Neuronal stem cell (in vitro differentiated cells): ENCODE data around the gene OR10J1.

Experiments
- DNase-seq: peaks from one replicate; pipeline ENCODE4 v3.0.0-alpha.2; 2013; ENCODE audit warnings: low spot score
- H2AFZ ChIP-seq: one replicate; pipeline ENCODE4 v1.6.1; 2013; ENCODE audit warnings: mild to moderate bottlenecking, low read length, inconsistent platforms
- H2AK5ac ChIP-seq: 2 replicates; pipeline ENCODE4 v1.6.1; 2013; ENCODE audit warnings: low read depth, mild to moderate bottlenecking, inconsistent platforms, low read length, moderate library complexity, mixed read lengths
- H2BK120ac ChIP-seq: 2 replicates; pipeline ENCODE4 v1.6.1; 2013; ENCODE audit warnings: low read depth, mild to moderate bottlenecking, inconsistent platforms, low read length, moderate library complexity, mixed read lengths
- H2BK12ac ChIP-seq: one replicate; pipeline ENCODE4 v1.6.1; 2013; ENCODE audit warnings: low read length, inconsistent platforms
- H2BK15ac ChIP-seq: 2 replicates; pipeline ENCODE4 v1.6.1; 2013; ENCODE audit warnings: mild to moderate bottlenecking, low read length, inconsistent platforms, mixed read lengths
- H2BK5ac ChIP-seq: one replicate; pipeline ENCODE4 v1.6.1; 2013; ENCODE audit warnings: inconsistent platforms, mild to moderate bottlenecking, low read length, moderate library complexity
- H3K14ac ChIP-seq: one replicate; pipeline ENCODE4 v1.6.1; 2013; ENCODE audit warnings: low read length, inconsistent platforms
- H3K18ac ChIP-seq: 2 replicates; pipeline ENCODE4 v1.6.1; 2013; ENCODE audit warnings: low read length, inconsistent platforms
- H3K23ac ChIP-seq: 2 replicates; pipeline ENCODE4 v1.6.1; 2013; ENCODE audit warnings: low read depth, mild to moderate bottlenecking, mixed read lengths, low read length, inconsistent platforms; ENCODE audit not compliant: poor library complexity
- H3K27ac ChIP-seq: replicated peaks from 3 replicates; pipeline ENCODE4 v1.5.1; 2013; ENCODE audit warnings: low read length, inconsistent platforms
- H3K27me3 ChIP-seq, 3 experiments: 2 replicates each; pipeline ENCODE4 v1.6.1; 2013; ENCODE audit warnings: low read length in 3 of 3, mild to moderate bottlenecking in 2 of 3, inconsistent platforms in 1 of 3, low read depth in 1 of 3, mixed read lengths in 1 of 3, moderate library complexity in 1 of 3; ENCODE audit not compliant: control insufficient read depth in 3 of 3, insufficient read depth in 3 of 3
- H3K36me3 ChIP-seq, 2 donors: replicated peaks in 1 of 2; 2 replicates each; pipeline ENCODE4 v1.6.1; 2013; ENCODE audit warnings: low read length in 2 of 2; ENCODE audit not compliant: control insufficient read depth in 2 of 2, insufficient read depth in 2 of 2
- H3K4ac ChIP-seq: 2 replicates; pipeline ENCODE4 v1.6.1; 2013; ENCODE audit warnings: inconsistent platforms, mild to moderate bottlenecking, low read length, moderate library complexity
- H3K4me1 ChIP-seq, 2 donors: 1 replicate in 1 of 2; 2 replicates in 1 of 2; pipeline ENCODE4 v1.6.1; 2013; ENCODE audit warnings: low read length in 2 of 2, low read depth in 1 of 2; ENCODE audit not compliant: control insufficient read depth in 2 of 2, insufficient read depth in 1 of 2
- H3K4me2 ChIP-seq: one replicate; pipeline ENCODE4 v1.6.1; 2013; ENCODE audit warnings: mild to moderate bottlenecking, low read length, inconsistent platforms; ENCODE audit not compliant: insufficient read depth, poor library complexity, severe bottlenecking
- H3K4me3 ChIP-seq, 2 donors: 2 replicates each; pipeline ENCODE4 v1.5.1; 2013; ENCODE audit warnings: low read length in 2 of 2, mild to moderate bottlenecking in 2 of 2, inconsistent platforms in 1 of 2, moderate library complexity in 1 of 2
- H3K79me1 ChIP-seq: one replicate; pipeline ENCODE4 v1.6.1; 2013; ENCODE audit warnings: low read depth, mild to moderate bottlenecking, inconsistent platforms, low read length, moderate library complexity
- H3K9ac ChIP-seq: one replicate; pipeline ENCODE4 v1.6.1; 2013; ENCODE audit warnings: mild to moderate bottlenecking, low read depth, low read length, inconsistent platforms; ENCODE audit not compliant: poor library complexity
- H3K9me3 ChIP-seq, 2 donors: replicated peaks in 1 of 2; 2 replicates each; pipeline versions ENCODE3 to v1.6.1; 2013; ENCODE audit warnings: low read length in 2 of 2, mild to moderate bottlenecking in 2 of 2, inconsistent platforms in 1 of 2, low read depth in 1 of 2, mixed read lengths in 1 of 2, moderate library complexity in 1 of 2; ENCODE audit not compliant: control insufficient read depth in 2 of 2, insufficient read depth in 1 of 2
- H4K8ac ChIP-seq: one replicate; pipeline ENCODE4 v1.6.1; 2013; ENCODE audit warnings: low read depth, mild to moderate bottlenecking, inconsistent platforms, low read length, moderate library complexity
- H4K91ac ChIP-seq: one replicate; pipeline ENCODE4 v1.6.1; 2013; ENCODE audit warnings: low read length, low read depth, mild to moderate bottlenecking, inconsistent platforms; ENCODE audit not compliant: poor library complexity
- WGBS, 2 donors: extraction: QIAGEN DNeasy Blood & Tissue Kit; methylation state at CpG; one replicate each; pipeline ENCODE4 v1.1.7; 2013; ENCODE audit warnings: missing lambda C conversion rate in 2 of 2, mixed read lengths in 1 of 2; ENCODE audit not compliant: insufficient read length in 2 of 2, insufficient replicate concordance in 1 of 2; ENCODE audit errors: extremely low coverage in 2 of 2; 5-methylcytosine and 5-hydroxymethylcytosine counted together

OR10J1 gene

DNA sequence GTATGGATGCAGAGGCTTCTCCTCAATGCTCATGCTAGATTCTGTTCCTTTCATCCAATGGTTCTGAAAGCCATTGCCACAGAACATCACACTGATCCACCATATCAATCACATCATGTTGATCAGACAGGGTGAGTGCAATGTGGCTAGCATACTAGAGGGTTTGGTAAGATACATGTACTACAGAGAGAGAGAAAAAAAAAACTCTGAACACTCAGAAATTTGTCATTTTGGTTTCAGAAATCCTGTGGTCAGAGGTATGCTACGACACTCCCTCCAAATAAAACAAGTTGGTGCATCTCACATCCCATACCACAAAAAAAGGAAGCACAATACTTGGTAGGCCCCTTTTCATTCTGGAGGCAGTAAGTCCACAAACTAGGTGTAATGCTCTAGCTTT lies 35.4 kb downstream of the OR10J1 start:
- Histone ChIP-seq H2BK120ac (no peak overlapping the region), H3K27ac (no peak overlapping the region), H3K4me3 (no peak overlapping the region), H3K23ac (no peak overlapping the region), H2BK15ac (no peak overlapping the region), H3K4me2 (no peak overlapping the region), H2BK5ac (no peak overlapping the region), H4K8ac (no peak overlapping the region), H3K14ac (no peak overlapping the region), H3K4me1 (no peaks in the 10 kb centered on the region), H2AFZ (no peak overlapping the region), H3K79me1 (no peaks in the 10 kb centered on the region), H3K18ac (no peak overlapping the region), H3K9me3 (no peaks in the 10 kb centered on the region), H3K36me3 (no peaks in the 10 kb centered on the region), H3K4ac (no peak overlapping the region), H2BK12ac (no peak overlapping the region), H4K91ac (no peak overlapping the region), H3K27me3 (peaks cover 0 to 4% (median 0%) of the 10 kb centered on the region in 3 experiments), H3K9ac (no peak overlapping the region), H2AK5ac (no peak overlapping the region)
- no peak for DNase-seq
- no CpG with 5 or more reads among the region's 1 CpG for WGBS, 2 donors

GRCh38 chr1:159483501-159483900 lies 44.0 kb downstream of the OR10J1 start:
- Histone ChIP-seq H2BK15ac (no peak overlapping the region), H3K18ac (no peak overlapping the region), H4K91ac (no peak overlapping the region), H2BK12ac (no peak overlapping the region), H3K36me3 (no peaks in the 10 kb centered on the region), H2BK120ac (no peak overlapping the region), H3K4me1 (no peaks in the 10 kb centered on the region), H3K14ac (no peak overlapping the region), H3K4me3 (no peak overlapping the region), H3K9me3 (no peaks in the 10 kb centered on the region), H3K4ac (no peak overlapping the region), H3K4me2 (no peak overlapping the region), H2BK5ac (no peak overlapping the region), H3K9ac (no peak overlapping the region), H2AFZ (no peak overlapping the region), H4K8ac (no peak overlapping the region), H3K27me3 (no peaks in the 10 kb centered on the region), H2AK5ac (no peak overlapping the region), H3K23ac (no peak overlapping the region), H3K79me1 (no peaks in the 10 kb centered on the region), H3K27ac (no peak overlapping the region)
- DNase-seq, result no peak
- no CpG with 5 or more reads among the region's 4 CpGs for WGBS, 2 donors
